Lower leg skin (tissue), 4 donors: ENCODE results near the gene SCFD2. TPM values are rescaled to one million over a fixed set of nuclear protein-coding genes. Genes with fewer than 3 reads are reported as not detected.

Source experiments
- DNase-seq, 2 donors: peaks; one replicate each; pipeline ENCODE4 v3.0.0-alpha.2; 2019; ENCODE audit warnings: low spot score in 2 of 2
- H3K4me3 ChIP-seq: fragments of 200-600 bp; sonication (generic); 2 replicates; pipeline ENCODE4 v1.5.1; 2017; ENCODE audit warnings: mild to moderate bottlenecking, low read depth; ENCODE audit not compliant: poor library complexity, severe bottlenecking
- POLR2A ChIP-seq, 2 donors: fragments of 450-650 bp; IDR thresholded peaks; one replicate each; pipeline ENCODE4 v1.6.1; 2016 to 2017; ENCODE audit warnings: antibody characterized with exemption in 2 of 2, mild to moderate bottlenecking in 1 of 2, moderate library complexity in 1 of 2
- whole genome bisulfite sequencing, 2 donors: methylation state at CpG; one replicate each; pipeline ENCODE4 v1.1.5; 2018; 5-methylcytosine and 5-hydroxymethylcytosine counted together
- intact Hi-C: fragments of 100-400 bp; cut with DNase I; formaldehyde crosslinking; loops from one replicate; pipeline ENCODE4 v1.15.0; 2023; ENCODE audit warnings: low total_unique reads
- total RNA-seq, 4 donors: library from RNA; depleted of rRNA; stranded (reverse); fragments of >200 nt; gene quantifications; one replicate each; pipeline ENCODE4 v1.1.0, GENCODE V29; 2016
- TF ChIP-seq, protein P1 (sequence below), 3 donors: fragments of 450-650 bp; IDR thresholded peaks; one replicate each; pipeline ENCODE4 v1.5.1; 2016; ENCODE audit warnings: antibody characterized with exemption in 3 of 3, mild to moderate bottlenecking in 3 of 3, moderate library complexity in 2 of 3

SCFD2 gene
- total RNA-seq, 4 donors from 2014 or later = 13.6 to 23.3 (median 19.0) TPM

DNA sequence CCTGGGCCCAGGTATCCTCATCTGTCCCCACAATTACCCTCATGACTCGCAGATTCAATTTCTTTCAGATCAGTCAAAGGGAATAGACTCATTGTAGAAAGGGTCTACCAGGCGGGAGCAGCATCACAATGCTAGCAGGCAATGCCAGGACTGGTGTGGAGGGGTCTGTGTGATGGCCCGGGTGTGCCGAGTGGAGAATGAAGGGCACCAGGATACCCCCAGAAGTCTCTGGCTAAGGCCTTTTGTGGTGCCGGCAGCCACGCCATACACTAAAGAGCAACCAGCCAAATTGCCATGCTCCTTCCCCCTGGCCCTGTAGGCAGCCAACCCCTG, 541.6 kb downstream of the SCFD2 start:
- intact Hi-C loops = no loop called here
- DNase-seq = no peak
- no peak overlapping the region for H3K4me3 ChIP-seq
- no peak for TF ChIP-seq POLR2A (IDR thresholded peaks at IDR 0.05)
- TF ChIP-seq, protein P1, sequence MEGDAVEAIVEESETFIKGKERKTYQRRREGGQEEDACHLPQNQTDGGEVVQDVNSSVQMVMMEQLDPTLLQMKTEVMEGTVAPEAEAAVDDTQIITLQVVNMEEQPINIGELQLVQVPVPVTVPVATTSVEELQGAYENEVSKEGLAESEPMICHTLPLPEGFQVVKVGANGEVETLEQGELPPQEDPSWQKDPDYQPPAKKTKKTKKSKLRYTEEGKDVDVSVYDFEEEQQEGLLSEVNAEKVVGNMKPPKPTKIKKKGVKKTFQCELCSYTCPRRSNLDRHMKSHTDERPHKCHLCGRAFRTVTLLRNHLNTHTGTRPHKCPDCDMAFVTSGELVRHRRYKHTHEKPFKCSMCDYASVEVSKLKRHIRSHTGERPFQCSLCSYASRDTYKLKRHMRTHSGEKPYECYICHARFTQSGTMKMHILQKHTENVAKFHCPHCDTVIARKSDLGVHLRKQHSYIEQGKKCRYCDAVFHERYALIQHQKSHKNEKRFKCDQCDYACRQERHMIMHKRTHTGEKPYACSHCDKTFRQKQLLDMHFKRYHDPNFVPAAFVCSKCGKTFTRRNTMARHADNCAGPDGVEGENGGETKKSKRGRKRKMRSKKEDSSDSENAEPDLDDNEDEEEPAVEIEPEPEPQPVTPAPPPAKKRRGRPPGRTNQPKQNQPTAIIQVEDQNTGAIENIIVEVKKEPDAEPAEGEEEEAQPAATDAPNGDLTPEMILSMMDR (IDR thresholded peaks at IDR 0.05) = no peak
- WGBS, 2 donors = 96 to 100% methylated on average over 6 of the region's 6 CpGs

DNA sequence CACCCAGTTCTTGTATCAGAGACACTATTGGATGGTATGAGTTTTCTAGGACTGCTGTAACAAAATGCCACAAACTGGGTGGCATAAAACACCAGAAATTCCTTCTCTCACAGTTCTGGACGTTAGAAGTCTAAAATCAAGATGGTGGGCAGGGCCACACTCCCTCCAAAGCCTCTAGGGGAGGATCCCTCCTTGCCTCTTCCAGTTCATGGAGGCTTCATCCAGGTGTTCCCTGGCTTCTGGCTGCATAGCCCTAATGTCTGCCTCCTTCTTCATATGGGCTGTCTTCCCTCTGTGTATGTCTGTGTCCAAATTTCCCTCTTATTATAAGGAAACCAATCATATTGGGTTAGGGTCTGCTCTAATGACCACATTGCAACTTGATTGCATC, 542.2 kb downstream of the SCFD2 start:
- intact Hi-C loops = no loop called here

More for the DNA sequence above, 542.2 kb downstream of the SCFD2 start:
- DNase-seq = no peak
- WGBS, 2 donors = 61 to 81% methylated on average over 1 of the region's 1 CpG
- TF ChIP-seq POLR2A (IDR thresholded peaks at IDR 0.05) = no peak
- TF ChIP-seq, protein P1 (IDR thresholded peaks at IDR 0.05) = no peak
- H3K4me3 ChIP-seq = no peak overlapping the region

Other genes starting within 250 kb of the SCFD2 start
- gene FIP1L1, start 11.6 kb upstream of the SCFD2 start, total RNA-seq = 10 to 100 TPM; 42.8 to 59.1 (median 49.6) TPM
- gene LNX1, start 225.4 kb upstream of the SCFD2 start, total RNA-seq = 10 to 100 TPM; 37.0 to 79.9 (median 49.5) TPM